HG03066 (cell line): ENCODE data around the gene MAPK8.
A peak's percentile ranks its signal among the peaks of the same experiment; 100 is the strongest.
"Not testable (repeated sequence)": the region's sequence is repeated elsewhere in the genome, so short reads cannot be mapped to it uniquely, and the experiment has no call there.

Experiments used
- ATAC-seq: cut with Tn5 transposase; IDR thresholded peaks from one replicate; pipeline ENCODE4 v1.9.1; 2021; ENCODE audit warnings: low read depth; ENCODE audit not compliant: unreplicated experiment

The MAPK8 gene

GRCh38 chr10:48332166-48332870, 25.8 kb downstream of the MAPK8 start:
- ATAC-seq: no peak

- no peak for ATAC-seq
These were observed 26.4 kb downstream of the MAPK8 start for GRCh38 chr10:48332871-48333216.

- no peak for ATAC-seq
These were observed 27.4 kb downstream of the MAPK8 start for GRCh38 chr10:48333856-48334255.

- ATAC-seq: no peak
These were observed 29.3 kb downstream of the MAPK8 start for GRCh38 chr10:48335788-48336187.

GRCh38 chr10:48336978-48337599, 30.6 kb downstream of the MAPK8 start:
- peak; percentile 76 for ATAC-seq

GRCh38 chr10:48340734-48341133, 34.3 kb downstream of the MAPK8 start:
- no peak for ATAC-seq

GRCh38 chr10:48343106-48343505, 36.6 kb downstream of the MAPK8 start:
- ATAC-seq: no peak

- ATAC-seq: no peak
These were observed 37.6 kb downstream of the MAPK8 start for GRCh38 chr10:48343921-48344598.

- ATAC-seq: not testable (repeated sequence)
These were observed 39.8 kb downstream of the MAPK8 start for GRCh38 chr10:48346248-48346647.

GRCh38 chr10:48347539-48347938, 41.1 kb downstream of the MAPK8 start:
- ATAC-seq: not testable (repeated sequence)

- ATAC-seq: not testable (repeated sequence)
These were observed 41.5 kb downstream of the MAPK8 start for GRCh38 chr10:48347943-48348342.

GRCh38 chr10:48353246-48353645, 46.8 kb downstream of the MAPK8 start:
- no peak for ATAC-seq

GRCh38 chr10:48357631-48358030, 51.2 kb downstream of the MAPK8 start:
- no peak for ATAC-seq

GRCh38 chr10:48358162-48358561, 51.7 kb downstream of the MAPK8 start:
- no peak for ATAC-seq

GRCh38 chr10:48358838-48359237, 52.4 kb downstream of the MAPK8 start:
- ATAC-seq: no peak

- ATAC-seq: no peak
These were observed 54.7 kb downstream of the MAPK8 start for GRCh38 chr10:48361176-48361575.

- no peak for ATAC-seq
These were observed 57.3 kb downstream of the MAPK8 start for GRCh38 chr10:48363617-48364355.

- no peak for ATAC-seq
These were observed 58.4 kb downstream of the MAPK8 start for GRCh38 chr10:48364659-48365405.

- no peak for ATAC-seq
These were observed 59.2 kb downstream of the MAPK8 start for GRCh38 chr10:48365668-48366067.

- no peak for ATAC-seq
These were observed 59.8 kb downstream of the MAPK8 start for GRCh38 chr10:48366261-48366660.
